ENCODE measurements around the gene LRRC4C. TPM values are rescaled to one million over a fixed set of nuclear protein-coding genes. Genes with fewer than 3 reads are reported as not detected.
"Not testable (repeated sequence)": the region's sequence is repeated elsewhere in the genome, so short reads cannot be mapped to it uniquely, and the experiment has no call there.

LRRC4C gene
- total RNA-seq, 1 donor from 2014 or later: 2.1 TPM

DNA sequence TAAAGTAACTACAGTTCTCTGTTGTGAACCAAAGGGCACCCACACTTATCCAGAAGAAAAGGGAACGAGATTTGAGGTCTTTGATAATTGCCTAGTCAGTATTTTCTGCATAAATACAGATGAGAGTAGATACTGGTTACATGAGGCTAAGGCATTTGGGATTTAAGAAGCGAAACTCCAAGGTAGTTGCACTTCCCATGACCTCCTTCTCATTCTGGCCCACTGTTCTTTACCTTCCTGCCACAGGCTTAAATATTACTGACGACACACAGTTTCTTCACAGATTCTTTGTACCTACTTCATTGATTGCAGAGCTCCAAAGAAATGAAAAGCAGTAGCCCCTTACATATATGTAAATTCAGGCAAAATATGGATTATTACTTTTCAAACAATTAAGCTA lies 915.3 kb downstream of the LRRC4C start:
- Histone ChIP-seq H3K9me3 (ENCODE audit: control insufficient read depth in 3 of 3, low read length in 3 of 3) (no peaks in the 10 kb centered on the region), H3K27me3 (ENCODE audit: control insufficient read depth in 3 of 3, insufficient read depth in 3 of 3, low read length in 3 of 3) (no peaks in the 10 kb centered on the region)

GRCh38 chr11:40542821-40543220 lies 916.6 kb downstream of the LRRC4C start:
- no peaks in the 10 kb centered on the region for H3K4me1 ChIP-seq (ENCODE audit: control insufficient read depth in 3 of 3, insufficient read depth in 3 of 3, low read length in 3 of 3)
- H3K9ac ChIP-seq (ENCODE audit: low read depth in 1 of 3, low read length in 3 of 3): no peak overlapping the region
- H3K27ac ChIP-seq (ENCODE audit: low read depth, low read length): no peak overlapping the region
- no peak overlapping the region for H3K4me3 ChIP-seq (ENCODE audit: low read length in 3 of 3)
- no peaks in the 10 kb centered on the region for H3K27me3 ChIP-seq (ENCODE audit: control insufficient read depth in 3 of 3, insufficient read depth in 3 of 3, low read length in 3 of 3)
- H3K9me3 ChIP-seq (ENCODE audit: control insufficient read depth in 3 of 3, low read length in 3 of 3): no peaks in the 10 kb centered on the region
- no peaks in the 10 kb centered on the region for H3K36me3 ChIP-seq (ENCODE audit: control insufficient read depth in 3 of 3, insufficient read depth in 3 of 3, low read length in 3 of 3)

More for the DNA sequence above, 915.3 kb downstream of the LRRC4C start:
- Histone ChIP-seq H3K9ac (ENCODE audit: low read depth in 1 of 3, low read length in 3 of 3) (no peak overlapping the region), H3K36me3 (ENCODE audit: control insufficient read depth in 3 of 3, insufficient read depth in 3 of 3, low read length in 3 of 3) (no peaks in the 10 kb centered on the region), H3K4me3 (ENCODE audit: low read length in 3 of 3) (no peak overlapping the region), H3K4me1 (ENCODE audit: control insufficient read depth in 3 of 3, insufficient read depth in 3 of 3, low read length in 3 of 3) (no peaks in the 10 kb centered on the region), H3K27ac (ENCODE audit: low read depth, low read length) (no peak overlapping the region)

GRCh38 chr11:40537734-40538133 lies 921.7 kb downstream of the LRRC4C start:
- H3K4me1 ChIP-seq (ENCODE audit: control insufficient read depth in 3 of 3, insufficient read depth in 3 of 3, low read length in 3 of 3): no peaks in the 10 kb centered on the region
- H3K4me3 ChIP-seq (ENCODE audit: low read length in 3 of 3): no peak overlapping the region
- no peak overlapping the region for H3K9ac ChIP-seq (ENCODE audit: low read depth in 1 of 3, low read length in 3 of 3)

GRCh38 chr11:40522080-40522479 lies 937.4 kb downstream of the LRRC4C start:
- not testable (repeated sequence) for H3K4me3 ChIP-seq (ENCODE audit: low read length in 3 of 3); H3K9ac ChIP-seq (ENCODE audit: low read depth in 1 of 3, low read length in 3 of 3); H3K27ac ChIP-seq (ENCODE audit: low read depth, low read length); H3K4me1 ChIP-seq (ENCODE audit: control insufficient read depth in 3 of 3, insufficient read depth in 3 of 3, low read length in 3 of 3); H3K9me3 ChIP-seq (ENCODE audit: control insufficient read depth in 3 of 3, low read length in 3 of 3); H3K36me3 ChIP-seq (ENCODE audit: control insufficient read depth in 3 of 3, insufficient read depth in 3 of 3, low read length in 3 of 3); H3K27me3 ChIP-seq (ENCODE audit: control insufficient read depth in 3 of 3, insufficient read depth in 3 of 3, low read length in 3 of 3)

More at GRCh38 chr11:40537734-40538133, 921.7 kb downstream of the LRRC4C start:
- H3K36me3 ChIP-seq (ENCODE audit: control insufficient read depth in 3 of 3, insufficient read depth in 3 of 3, low read length in 3 of 3): no peaks in the 10 kb centered on the region
- no peaks in the 10 kb centered on the region for H3K9me3 ChIP-seq (ENCODE audit: control insufficient read depth in 3 of 3, low read length in 3 of 3)
- H3K27me3 ChIP-seq (ENCODE audit: control insufficient read depth in 3 of 3, insufficient read depth in 3 of 3, low read length in 3 of 3): no peaks in the 10 kb centered on the region
- no peak overlapping the region for H3K27ac ChIP-seq (ENCODE audit: low read depth, low read length)

DNA sequence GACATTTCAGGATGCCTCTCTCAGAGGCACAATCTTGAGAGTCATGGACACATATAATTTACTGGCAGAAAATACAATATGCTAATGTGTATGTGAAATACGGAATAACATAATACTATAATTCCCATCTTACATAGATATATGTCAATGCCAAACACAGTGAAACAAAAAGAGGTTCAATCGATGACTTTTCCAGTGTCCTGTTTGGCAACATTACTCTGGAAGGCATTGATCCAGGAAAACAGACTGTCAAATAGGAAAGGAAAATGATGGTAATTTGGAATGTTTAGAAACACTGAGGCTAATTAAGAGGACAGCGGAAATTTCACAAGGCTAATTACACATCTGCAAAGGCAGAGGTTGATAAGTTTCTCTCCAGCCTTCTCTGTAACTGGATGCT lies 942.3 kb downstream of the LRRC4C start:
- no peaks in the 10 kb centered on the region for H3K36me3 ChIP-seq (ENCODE audit: control insufficient read depth in 3 of 3, insufficient read depth in 3 of 3, low read length in 3 of 3)
- H3K4me1 ChIP-seq (ENCODE audit: control insufficient read depth in 3 of 3, insufficient read depth in 3 of 3, low read length in 3 of 3): no peaks in the 10 kb centered on the region

GRCh38 chr11:40514124-40514523 lies 945.3 kb downstream of the LRRC4C start:
- H3K27me3 ChIP-seq (ENCODE audit: control insufficient read depth in 3 of 3, insufficient read depth in 3 of 3, low read length in 3 of 3): no peaks in the 10 kb centered on the region
- no peaks in the 10 kb centered on the region for H3K4me1 ChIP-seq (ENCODE audit: control insufficient read depth in 3 of 3, insufficient read depth in 3 of 3, low read length in 3 of 3)
- no peaks in the 10 kb centered on the region for H3K9me3 ChIP-seq (ENCODE audit: control insufficient read depth in 3 of 3, low read length in 3 of 3)
- no peak overlapping the region for H3K4me3 ChIP-seq (ENCODE audit: low read length in 3 of 3)
- H3K9ac ChIP-seq (ENCODE audit: low read depth in 1 of 3, low read length in 3 of 3): no peak overlapping the region
- no peak overlapping the region for H3K27ac ChIP-seq (ENCODE audit: low read depth, low read length)
- H3K36me3 ChIP-seq (ENCODE audit: control insufficient read depth in 3 of 3, insufficient read depth in 3 of 3, low read length in 3 of 3): no peaks in the 10 kb centered on the region

More for the DNA sequence above, 942.3 kb downstream of the LRRC4C start:
- Histone ChIP-seq H3K27ac (ENCODE audit: low read depth, low read length) (no peak overlapping the region), H3K9ac (ENCODE audit: low read depth in 1 of 3, low read length in 3 of 3) (no peak overlapping the region), H3K9me3 (ENCODE audit: control insufficient read depth in 3 of 3, low read length in 3 of 3) (no peaks in the 10 kb centered on the region), H3K4me3 (ENCODE audit: low read length in 3 of 3) (no peak overlapping the region), H3K27me3 (ENCODE audit: control insufficient read depth in 3 of 3, insufficient read depth in 3 of 3, low read length in 3 of 3) (no peaks in the 10 kb centered on the region)

DNA sequence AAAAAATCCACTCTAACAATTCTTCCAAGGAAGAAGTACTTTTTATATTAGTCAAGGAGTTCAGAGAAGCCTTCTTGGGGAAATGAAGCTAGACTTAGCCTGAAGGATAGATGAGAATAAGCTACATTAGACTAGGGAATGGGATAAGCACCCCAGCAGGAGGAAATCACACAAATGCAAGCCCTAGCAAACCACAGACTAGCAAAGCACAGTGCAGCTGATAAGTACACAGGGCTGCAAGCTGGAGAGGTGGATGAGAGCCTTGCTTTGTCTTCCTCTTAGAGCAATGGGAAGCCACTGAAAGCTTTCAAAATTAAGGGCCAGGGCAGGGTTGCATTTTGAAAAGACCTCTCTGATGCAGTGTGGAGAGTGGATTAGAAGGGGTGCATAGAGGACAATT lies 946.2 kb downstream of the LRRC4C start:
- H3K27me3 ChIP-seq (ENCODE audit: control insufficient read depth in 3 of 3, insufficient read depth in 3 of 3, low read length in 3 of 3): no peaks in the 10 kb centered on the region
- no peak overlapping the region for H3K9ac ChIP-seq (ENCODE audit: low read depth in 1 of 3, low read length in 3 of 3)
- H3K4me3 ChIP-seq (ENCODE audit: low read length in 3 of 3): no peak overlapping the region
- no peaks in the 10 kb centered on the region for H3K9me3 ChIP-seq (ENCODE audit: control insufficient read depth in 3 of 3, low read length in 3 of 3)
- H3K4me1 ChIP-seq (ENCODE audit: control insufficient read depth in 3 of 3, insufficient read depth in 3 of 3, low read length in 3 of 3): no peaks in the 10 kb centered on the region
- H3K27ac ChIP-seq (ENCODE audit: low read depth, low read length): no peak overlapping the region
- no peaks in the 10 kb centered on the region for H3K36me3 ChIP-seq (ENCODE audit: control insufficient read depth in 3 of 3, insufficient read depth in 3 of 3, low read length in 3 of 3)

DNA sequence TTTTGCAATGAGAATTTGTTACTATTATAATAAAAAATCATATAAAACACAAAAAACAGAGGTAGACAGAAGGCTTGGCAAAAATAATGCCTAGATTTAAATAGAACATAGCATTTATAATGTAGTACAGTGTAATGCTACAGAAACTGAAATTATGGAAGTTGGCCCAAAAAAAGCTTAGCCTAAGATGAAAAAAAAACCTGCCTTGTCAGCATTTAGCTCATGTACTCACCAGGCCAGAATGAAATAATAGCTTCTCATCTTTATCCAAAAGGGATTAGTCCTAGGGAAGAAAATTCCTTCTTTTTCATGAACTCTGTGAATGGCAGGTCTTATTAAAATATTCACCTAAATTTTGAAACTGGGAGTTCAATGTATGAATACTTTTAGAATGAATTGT lies 951.1 kb downstream of the LRRC4C start:
- no peak overlapping the region for H3K4me3 ChIP-seq (ENCODE audit: low read length in 3 of 3)
- no peaks in the 10 kb centered on the region for H3K36me3 ChIP-seq (ENCODE audit: control insufficient read depth in 3 of 3, insufficient read depth in 3 of 3, low read length in 3 of 3)
- no peaks in the 10 kb centered on the region for H3K9me3 ChIP-seq (ENCODE audit: control insufficient read depth in 3 of 3, low read length in 3 of 3)
- H3K27ac ChIP-seq (ENCODE audit: low read depth, low read length): no peak overlapping the region
- no peaks in the 10 kb centered on the region for H3K4me1 ChIP-seq (ENCODE audit: control insufficient read depth in 3 of 3, insufficient read depth in 3 of 3, low read length in 3 of 3)
- no peaks in the 10 kb centered on the region for H3K27me3 ChIP-seq (ENCODE audit: control insufficient read depth in 3 of 3, insufficient read depth in 3 of 3, low read length in 3 of 3)
- no peak overlapping the region for H3K9ac ChIP-seq (ENCODE audit: low read depth in 1 of 3, low read length in 3 of 3)

GRCh38 chr11:40506226-40506625 lies 953.2 kb downstream of the LRRC4C start:
- H3K36me3 ChIP-seq (ENCODE audit: control insufficient read depth in 3 of 3, insufficient read depth in 3 of 3, low read length in 3 of 3): no peaks in the 10 kb centered on the region
- H3K4me3 ChIP-seq (ENCODE audit: low read length in 3 of 3): no peak overlapping the region
- H3K4me1 ChIP-seq (ENCODE audit: control insufficient read depth in 3 of 3, insufficient read depth in 3 of 3, low read length in 3 of 3): no peaks in the 10 kb centered on the region
- H3K27me3 ChIP-seq (ENCODE audit: control insufficient read depth in 3 of 3, insufficient read depth in 3 of 3, low read length in 3 of 3): no peaks in the 10 kb centered on the region
- no peaks in the 10 kb centered on the region for H3K9me3 ChIP-seq (ENCODE audit: control insufficient read depth in 3 of 3, low read length in 3 of 3)
- H3K9ac ChIP-seq (ENCODE audit: low read depth in 1 of 3, low read length in 3 of 3): no peak overlapping the region
- H3K27ac ChIP-seq (ENCODE audit: low read depth, low read length): no peak overlapping the region

DNA sequence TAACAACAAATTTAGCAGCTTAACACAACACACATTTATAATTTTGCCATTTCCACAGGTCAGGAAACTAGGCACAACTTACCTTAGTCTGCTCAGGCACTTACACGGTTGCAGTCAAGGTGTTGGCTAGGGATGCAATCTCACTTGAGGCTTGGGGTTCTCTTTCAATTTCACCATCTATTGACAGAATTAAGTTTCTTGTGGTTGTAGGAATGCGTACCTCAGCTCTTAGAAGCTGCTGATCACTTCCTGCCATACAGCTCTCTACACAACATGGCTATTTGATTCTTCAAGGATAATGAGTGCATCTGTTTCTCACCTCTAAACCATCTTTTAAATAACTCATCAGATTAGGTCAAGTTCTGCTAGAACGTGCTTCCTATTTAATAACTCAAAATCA lies 968.1 kb downstream of the LRRC4C start:
- Histone ChIP-seq H3K4me1 (ENCODE audit: control insufficient read depth in 3 of 3, insufficient read depth in 3 of 3, low read length in 3 of 3) (no peaks in the 10 kb centered on the region), H3K9ac (ENCODE audit: low read depth in 1 of 3, low read length in 3 of 3) (no peak overlapping the region), H3K27ac (ENCODE audit: low read depth, low read length) (no peak overlapping the region), H3K4me3 (ENCODE audit: low read length in 3 of 3) (no peak overlapping the region), H3K36me3 (ENCODE audit: control insufficient read depth in 3 of 3, insufficient read depth in 3 of 3, low read length in 3 of 3) (no peaks in the 10 kb centered on the region), H3K9me3 (ENCODE audit: control insufficient read depth in 3 of 3, low read length in 3 of 3) (no peaks in the 10 kb centered on the region), H3K27me3 (ENCODE audit: control insufficient read depth in 3 of 3, insufficient read depth in 3 of 3, low read length in 3 of 3) (no peaks in the 10 kb centered on the region)

GRCh38 chr11:40467771-40468170 lies 991.7 kb downstream of the LRRC4C start:
- Histone ChIP-seq H3K4me1 (ENCODE audit: control insufficient read depth in 3 of 3, insufficient read depth in 3 of 3, low read length in 3 of 3) (no peaks in the 10 kb centered on the region), H3K9ac (ENCODE audit: low read depth in 1 of 3, low read length in 3 of 3) (no peak overlapping the region), H3K27ac (ENCODE audit: low read depth, low read length) (no peak overlapping the region), H3K4me3 (ENCODE audit: low read length in 3 of 3) (no peak overlapping the region), H3K9me3 (ENCODE audit: control insufficient read depth in 3 of 3, low read length in 3 of 3) (no peaks in the 10 kb centered on the region), H3K36me3 (ENCODE audit: control insufficient read depth in 3 of 3, insufficient read depth in 3 of 3, low read length in 3 of 3) (no peaks in the 10 kb centered on the region), H3K27me3 (ENCODE audit: control insufficient read depth in 3 of 3, insufficient read depth in 3 of 3, low read length in 3 of 3) (no peaks in the 10 kb centered on the region)
